Measurements from ENCODE around the gene UFL1.

UFL1 gene

GRCh38 chr6:96522465-96523009 lies 931 bp downstream of the UFL1 start:
- no peak overlapping the region for H4K5ac ChIP-seq (ENCODE audit: low read length)
- no peak overlapping the region for H2BK15ac ChIP-seq (replicated peaks; ENCODE audit: low read depth)
- H3K4me2 ChIP-seq (ENCODE audit: low read length), result peak overlapping the region; percentile 64
- H3K79me1 ChIP-seq (ENCODE audit: low read length), result no peaks in the 10 kb centered on the region
- no peaks in the 10 kb centered on the region for H3K79me2 ChIP-seq (ENCODE audit: control insufficient read depth, insufficient read depth, low read length)
- peak overlapping the region; percentile 51 for H3K23ac ChIP-seq (ENCODE audit: low read length)
- no peaks in the 10 kb centered on the region for H3K4me1 ChIP-seq (ENCODE audit: control insufficient read depth, low read depth, low read length)
- H4K8ac ChIP-seq (ENCODE audit: low read depth, low read length), result no peak overlapping the region
- no peak overlapping the region for H3K4ac ChIP-seq (ENCODE audit: low read depth, low read length)
- H2BK120ac ChIP-seq (ENCODE audit: low read depth, low read length), result no peak overlapping the region
- H3K36me3 ChIP-seq (ENCODE audit: control insufficient read depth, insufficient read depth, low read length), result no peaks in the 10 kb centered on the region
- DNase-seq, result peak; percentile 29
- peak overlapping the region; percentile 75 for H3K4me3 ChIP-seq (ENCODE audit: low read length)
- H3K9ac ChIP-seq (ENCODE audit: low read length), result peak overlapping the region; percentile 91
- no peak overlapping the region for H3K18ac ChIP-seq (ENCODE audit: low read length)
- peak overlapping the region; percentile 88 for H3K56ac ChIP-seq (ENCODE audit: low read length)
- peak overlapping the region; percentile 72 for H3K27ac ChIP-seq (ENCODE audit: low read depth, low read length)
- H2BK5ac ChIP-seq (ENCODE audit: low read length), result no peak overlapping the region
- H3K27me3 ChIP-seq (ENCODE audit: insufficient read depth, low read length, poor library complexity), result no peaks in the 10 kb centered on the region
- WGBS (ENCODE audit: extremely low coverage, insufficient coverage, low lambda C conversion rate), result no CpG with 5 or more reads among the region's 5 CpGs
- H2AK5ac ChIP-seq (ENCODE audit: low read length), result no peak overlapping the region

GRCh38 chr6:96528193-96528592 lies 6.6 kb downstream of the UFL1 start:
- Histone ChIP-seq H4K5ac (ENCODE audit: low read length) (no peak overlapping the region), H3K56ac (ENCODE audit: low read length) (no peak overlapping the region), H3K23ac (ENCODE audit: low read length) (no peak overlapping the region), H3K27ac (ENCODE audit: low read depth, low read length) (no peak overlapping the region), H3K4me3 (ENCODE audit: low read length) (no peak overlapping the region), H2BK5ac (ENCODE audit: low read length) (no peak overlapping the region), H2AK5ac (ENCODE audit: low read length) (no peak overlapping the region), H3K18ac (ENCODE audit: low read length) (no peak overlapping the region), H3K4me2 (ENCODE audit: low read length) (no peak overlapping the region), H2BK15ac (replicated peaks; ENCODE audit: low read depth) (no peak overlapping the region), H4K8ac (ENCODE audit: low read depth, low read length) (no peak overlapping the region), H3K4ac (ENCODE audit: low read depth, low read length) (no peak overlapping the region), H3K27me3 (ENCODE audit: insufficient read depth, low read length, poor library complexity) (no peaks in the 10 kb centered on the region), H3K79me1 (ENCODE audit: low read length) (no peaks in the 10 kb centered on the region), H3K79me2 (ENCODE audit: control insufficient read depth, insufficient read depth, low read length) (no peaks in the 10 kb centered on the region), H3K9ac (ENCODE audit: low read length) (no peak overlapping the region), H3K36me3 (ENCODE audit: control insufficient read depth, insufficient read depth, low read length) (no peaks in the 10 kb centered on the region), H2BK120ac (ENCODE audit: low read depth, low read length) (no peak overlapping the region), H3K4me1 (ENCODE audit: control insufficient read depth, low read depth, low read length) (no peaks in the 10 kb centered on the region)
- DNase-seq, result no peak
- WGBS (ENCODE audit: extremely low coverage, insufficient coverage, low lambda C conversion rate), result no CpG with 5 or more reads among the region's 3 CpGs

GRCh38 chr6:96532399-96532798 lies 10.8 kb downstream of the UFL1 start:
- no CpG with 5 or more reads among the region's 1 CpG for WGBS (ENCODE audit: extremely low coverage, insufficient coverage, low lambda C conversion rate)
- no peaks in the 10 kb centered on the region for H3K79me1 ChIP-seq (ENCODE audit: low read length)
- H3K4me3 ChIP-seq (ENCODE audit: low read length), result no peak overlapping the region
- H3K36me3 ChIP-seq (ENCODE audit: control insufficient read depth, insufficient read depth, low read length), result no peaks in the 10 kb centered on the region
- H2BK120ac ChIP-seq (ENCODE audit: low read depth, low read length), result no peak overlapping the region
- H3K4me2 ChIP-seq (ENCODE audit: low read length), result no peak overlapping the region
- H2AK5ac ChIP-seq (ENCODE audit: low read length), result no peak overlapping the region
- H4K5ac ChIP-seq (ENCODE audit: low read length), result no peak overlapping the region
- no peak overlapping the region for H3K18ac ChIP-seq (ENCODE audit: low read length)
- no peaks in the 10 kb centered on the region for H3K27me3 ChIP-seq (ENCODE audit: insufficient read depth, low read length, poor library complexity)
- no peaks in the 10 kb centered on the region for H3K4me1 ChIP-seq (ENCODE audit: control insufficient read depth, low read depth, low read length)
- H3K23ac ChIP-seq (ENCODE audit: low read length), result no peak overlapping the region
- H3K79me2 ChIP-seq (ENCODE audit: control insufficient read depth, insufficient read depth, low read length), result no peaks in the 10 kb centered on the region
- no peak overlapping the region for H2BK15ac ChIP-seq (replicated peaks; ENCODE audit: low read depth)
- no peak overlapping the region for H4K8ac ChIP-seq (ENCODE audit: low read depth, low read length)
- H3K56ac ChIP-seq (ENCODE audit: low read length), result no peak overlapping the region
- H3K4ac ChIP-seq (ENCODE audit: low read depth, low read length), result no peak overlapping the region
- no peak overlapping the region for H3K27ac ChIP-seq (ENCODE audit: low read depth, low read length)
- no peak overlapping the region for H2BK5ac ChIP-seq (ENCODE audit: low read length)
- no peak overlapping the region for H3K9ac ChIP-seq (ENCODE audit: low read length)
- no peak for DNase-seq

GRCh38 chr6:96537726-96538125 lies 16.1 kb downstream of the UFL1 start:
- no peak overlapping the region for H3K9ac ChIP-seq (ENCODE audit: low read length)
- no peak overlapping the region for H3K4ac ChIP-seq (ENCODE audit: low read depth, low read length)
- H4K5ac ChIP-seq (ENCODE audit: low read length), result no peak overlapping the region
- H3K56ac ChIP-seq (ENCODE audit: low read length), result no peak overlapping the region
- H3K23ac ChIP-seq (ENCODE audit: low read length), result no peak overlapping the region
- H3K27ac ChIP-seq (ENCODE audit: low read depth, low read length), result no peak overlapping the region
- H2BK15ac ChIP-seq (replicated peaks; ENCODE audit: low read depth), result no peak overlapping the region
- H2BK5ac ChIP-seq (ENCODE audit: low read length), result no peak overlapping the region
- no peak overlapping the region for H3K4me2 ChIP-seq (ENCODE audit: low read length)
- no peak overlapping the region for H4K8ac ChIP-seq (ENCODE audit: low read depth, low read length)
- no peak overlapping the region for H3K18ac ChIP-seq (ENCODE audit: low read length)
- no peak overlapping the region for H2AK5ac ChIP-seq (ENCODE audit: low read length)
- H3K36me3 ChIP-seq (ENCODE audit: control insufficient read depth, insufficient read depth, low read length), result no peaks in the 10 kb centered on the region
- no peak for DNase-seq
- no CpG with 5 or more reads among the region's 5 CpGs for WGBS (ENCODE audit: extremely low coverage, insufficient coverage, low lambda C conversion rate)
- no peaks in the 10 kb centered on the region for H3K79me2 ChIP-seq (ENCODE audit: control insufficient read depth, insufficient read depth, low read length)
- no peaks in the 10 kb centered on the region for H3K79me1 ChIP-seq (ENCODE audit: low read length)
- no peak overlapping the region for H3K4me3 ChIP-seq (ENCODE audit: low read length)
- no peak overlapping the region for H2BK120ac ChIP-seq (ENCODE audit: low read depth, low read length)
- no peaks in the 10 kb centered on the region for H3K27me3 ChIP-seq (ENCODE audit: insufficient read depth, low read length, poor library complexity)
- no peaks in the 10 kb centered on the region for H3K4me1 ChIP-seq (ENCODE audit: control insufficient read depth, low read depth, low read length)

- Histone ChIP-seq H3K9ac (ENCODE audit: low read length) (no peak overlapping the region), H3K79me2 (ENCODE audit: control insufficient read depth, insufficient read depth, low read length) (no peaks in the 10 kb centered on the region), H3K18ac (ENCODE audit: low read length) (no peak overlapping the region), H3K4me1 (ENCODE audit: control insufficient read depth, low read depth, low read length) (no peaks in the 10 kb centered on the region), H3K4ac (ENCODE audit: low read depth, low read length) (no peak overlapping the region), H2BK120ac (ENCODE audit: low read depth, low read length) (no peak overlapping the region), H4K5ac (ENCODE audit: low read length) (no peak overlapping the region), H4K8ac (ENCODE audit: low read depth, low read length) (no peak overlapping the region), H3K23ac (ENCODE audit: low read length) (no peak overlapping the region), H3K79me1 (ENCODE audit: low read length) (no peaks in the 10 kb centered on the region), H3K4me3 (ENCODE audit: low read length) (no peak overlapping the region), H3K56ac (ENCODE audit: low read length) (no peak overlapping the region), H3K4me2 (ENCODE audit: low read length) (no peak overlapping the region), H3K27me3 (ENCODE audit: insufficient read depth, low read length, poor library complexity) (no peaks in the 10 kb centered on the region), H2BK5ac (ENCODE audit: low read length) (no peak overlapping the region), H3K36me3 (ENCODE audit: control insufficient read depth, insufficient read depth, low read length) (no peaks in the 10 kb centered on the region), H2BK15ac (replicated peaks; ENCODE audit: low read depth) (no peak overlapping the region), H3K27ac (ENCODE audit: low read depth, low read length) (no peak overlapping the region), H2AK5ac (ENCODE audit: low read length) (no peak overlapping the region)
- DNase-seq, result peak; percentile 25
Measured at GRCh38 chr6:96542702-96543101, 21.1 kb downstream of the UFL1 start.

GRCh38 chr6:96545882-96546281 lies 24.3 kb downstream of the UFL1 start:
- H3K23ac ChIP-seq (ENCODE audit: low read length), result no peak overlapping the region
- no peaks in the 10 kb centered on the region for H3K4me1 ChIP-seq (ENCODE audit: control insufficient read depth, low read depth, low read length)
- no peak overlapping the region for H3K27ac ChIP-seq (ENCODE audit: low read depth, low read length)
- no peak overlapping the region for H3K18ac ChIP-seq (ENCODE audit: low read length)
- H2BK15ac ChIP-seq (replicated peaks; ENCODE audit: low read depth), result no peak overlapping the region
- H3K4ac ChIP-seq (ENCODE audit: low read depth, low read length), result no peak overlapping the region
- H4K5ac ChIP-seq (ENCODE audit: low read length), result no peak overlapping the region
- no peak overlapping the region for H2BK120ac ChIP-seq (ENCODE audit: low read depth, low read length)
- H3K4me2 ChIP-seq (ENCODE audit: low read length), result no peak overlapping the region
- H2AK5ac ChIP-seq (ENCODE audit: low read length), result no peak overlapping the region
- H2BK5ac ChIP-seq (ENCODE audit: low read length), result no peak overlapping the region
- H3K4me3 ChIP-seq (ENCODE audit: low read length), result no peak overlapping the region
- no peak overlapping the region for H3K9ac ChIP-seq (ENCODE audit: low read length)
- no peaks in the 10 kb centered on the region for H3K27me3 ChIP-seq (ENCODE audit: insufficient read depth, low read length, poor library complexity)
- no peaks in the 10 kb centered on the region for H3K79me1 ChIP-seq (ENCODE audit: low read length)
- no peak for DNase-seq
- H3K79me2 ChIP-seq (ENCODE audit: control insufficient read depth, insufficient read depth, low read length), result no peaks in the 10 kb centered on the region
- H4K8ac ChIP-seq (ENCODE audit: low read depth, low read length), result no peak overlapping the region
- no CpG with 5 or more reads among the region's 3 CpGs for WGBS (ENCODE audit: extremely low coverage, insufficient coverage, low lambda C conversion rate)
- no peaks in the 10 kb centered on the region for H3K36me3 ChIP-seq (ENCODE audit: control insufficient read depth, insufficient read depth, low read length)
- H3K56ac ChIP-seq (ENCODE audit: low read length), result no peak overlapping the region

Measured in mesendoderm (in vitro differentiated cells).